Sigmoid colon (tissue), 7 donors: ENCODE measurements around the gene FANCD2OS. TPM values are rescaled to one million over a fixed set of nuclear protein-coding genes. Genes with fewer than 3 reads are reported as not detected.

Source experiments
- DNase-seq: peaks from one replicate; pipeline ENCODE4 v3.0.0-alpha.2; 2019
- H3K27ac ChIP-seq, 4 donors: fragments of 200-600 bp; sonication (generic); one replicate each; pipeline ENCODE4 v1.5.1; 2016 to 2019; ENCODE audit warnings: mild to moderate bottlenecking in 1 of 4
- H3K27me3 ChIP-seq, 3 donors: fragments of 200-600 bp; sonication (generic); one replicate each; pipeline ENCODE4 v1.5.1; 2019; ENCODE audit warnings: mild to moderate bottlenecking in 1 of 3
- H3K36me3 ChIP-seq, 4 donors: fragments of 200-600 bp; sonication (generic); one replicate each; pipeline ENCODE4 v1.5.1; 2016 to 2019
- H3K4me1 ChIP-seq, 4 donors: fragments of 200-600 bp; sonication (generic); one replicate each; pipeline ENCODE4 v1.5.1; 2017 to 2019
- H3K4me3 ChIP-seq, 4 donors: fragments of 200-600 bp; sonication (generic); one replicate each; pipeline ENCODE4 v1.5.1; 2017 to 2019; ENCODE audit warnings: mild to moderate bottlenecking in 2 of 4, moderate library complexity in 1 of 4
- H3K9me3 ChIP-seq, 4 donors: fragments of 200-600 bp in 3 of 4; sonication (generic) in 3 of 4; one replicate each; pipeline versions ENCODE4 v1.5.1 to v1.6.1; 2013 to 2019
- CTCF ChIP-seq, 4 experiments: fragments of 450-650 bp in 3 of 4; fragments of 200-600 bp in 1 of 4; IDR thresholded peaks; one replicate each; pipeline ENCODE4 v1.5.1; 2016 to 2019; ENCODE audit warnings: antibody characterized with exemption in 4 of 4, mild to moderate bottlenecking in 3 of 4, moderate library complexity in 2 of 4
- EP300 ChIP-seq, 4 donors: sonication (generic); formaldehyde crosslinking; IDR thresholded peaks; one replicate each; pipeline ENCODE4 v1.6.1; 2017; ENCODE audit warnings: antibody characterized with exemption in 4 of 4
- POLR2A ChIP-seq, 2 donors: fragments of 450-650 bp; IDR thresholded peaks; one replicate each; pipeline ENCODE4 v1.6.1; 2016; ENCODE audit warnings: antibody characterized with exemption in 2 of 2, mild to moderate bottlenecking in 2 of 2, moderate library complexity in 2 of 2
- POLR2AphosphoS5 ChIP-seq, 4 donors: sonication (generic); formaldehyde crosslinking; IDR thresholded peaks; one replicate each; pipeline ENCODE4 v1.6.1; 2017; ENCODE audit warnings: antibody characterized with exemption in 4 of 4
- WGBS, 2 donors: extraction: QIAGEN DNeasy Blood & Tissue Kit; methylation state at CpG; one replicate each; pipeline ENCODE4 v1.1.7; 2013; 5-methylcytosine and 5-hydroxymethylcytosine counted together
- intact Hi-C: fragments of 100-400 bp; cut with DNase I; formaldehyde crosslinking; loops from one replicate; pipeline ENCODE4 v1.15.1; 2023
- polyA plus RNA-seq, 3 donors: library from polyadenylated mRNA; stranded (reverse); fragments of 200-250 nt; gene quantifications; one replicate each; pipeline ENCODE4 v1.2.3, GENCODE V29; 2013
- total RNA-seq, 4 donors: library from RNA; depleted of rRNA; stranded (reverse); fragments of >200 nt; gene quantifications; one replicate each; pipeline ENCODE4 v1.1.0, GENCODE V29; 2016
- donor health status: healthy with polysubstance abuse.
- donor health status: Bipolar disorder and iron deficiency.
- donor health status: healthy.

Gene FANCD2OS
- total and polyA plus RNA-seq, 7 donors, result not detected

GRCh38 chr3:10149226-10149625 is 41.2 kb upstream of the FANCD2OS start:
- no peaks in the 10 kb centered on the region for H3K27me3 ChIP-seq
- 87 to 92% methylated on average over 8 of the region's 8 CpGs for WGBS, 2 donors
- peaks cover 0 to 21% (median 9%) of the 10 kb centered on the region in 4 donors for H3K4me1 ChIP-seq
- H3K9me3 ChIP-seq, result no peaks in the 10 kb centered on the region
- H3K4me3 ChIP-seq, result no peak overlapping the region
- H3K36me3 ChIP-seq, result peaks cover 15 to 76% (median 27%) of the 10 kb centered on the region in 4 donors
- TF ChIP-seq POLR2A (IDR thresholded peaks at IDR 0.05) (no peak), EP300 (IDR thresholded peaks at IDR 0.05) (no peak)
- H3K27ac ChIP-seq, result no peak overlapping the region
- intact Hi-C loops, result no loop called here
- DNase-seq, result no peak

DNA sequence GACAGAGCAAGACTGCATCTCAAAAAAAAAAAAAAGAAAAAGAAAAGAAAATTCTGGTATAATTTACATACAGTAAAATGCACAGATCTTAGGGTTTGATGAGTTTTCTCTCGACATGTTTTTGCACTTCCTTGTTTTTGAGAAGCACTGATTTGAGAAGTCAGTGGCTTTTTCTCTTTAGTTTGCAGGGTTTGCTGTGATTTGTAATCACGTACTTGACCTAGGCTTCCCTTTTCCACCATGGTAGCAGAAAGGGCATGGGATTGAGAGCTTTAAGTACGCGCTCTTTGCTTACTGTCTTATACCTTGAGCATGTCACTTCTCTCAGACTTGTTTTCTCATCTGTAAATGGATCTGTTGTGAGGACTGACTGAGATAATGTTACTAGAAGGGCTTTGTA is 37.6 kb upstream of the FANCD2OS start:
- Histone ChIP-seq H3K27me3 (no peaks in the 10 kb centered on the region), H3K27ac (no peak overlapping the region), H3K36me3 (peaks cover 12 to 42% (median 18%) of the 10 kb centered on the region in 4 donors), H3K9me3 (no peaks in the 10 kb centered on the region), H3K4me1 (peaks cover 0 to 41% (median 31%) of the 10 kb centered on the region in 4 donors), H3K4me3 (no peak overlapping the region)
- intact Hi-C loops, result no loop called here
- no peak for TF ChIP-seq EP300 (IDR thresholded peaks at IDR 0.05)
- TF ChIP-seq POLR2A (IDR thresholded peaks at IDR 0.05), result no peak
- TF ChIP-seq POLR2AphosphoS5 (IDR thresholded peaks at IDR 0.05), result no peak
- TF ChIP-seq CTCF (IDR thresholded peaks at IDR 0.05), result no peak
- 69 to 86% methylated on average over 4 of the region's 4 CpGs for WGBS, 2 donors
- DNase-seq, result no peak

GRCh38 chr3:10142707-10143560 is 34.9 kb upstream of the FANCD2OS start:
- DNase-seq, result no peak
- no peak for TF ChIP-seq EP300 (IDR thresholded peaks at IDR 0.05)
- intact Hi-C loops, result loop anchor here (2.0 to 5.0 kb wide), 2 partner anchors 22 to 211 kb away; partner anchors contain the start of genes CRELD1 and IRAK2
- no peaks in the 10 kb centered on the region for H3K27me3 ChIP-seq
- 72 to 78% methylated on average over 29 of the region's 29 CpGs for WGBS, 2 donors
- no peaks in the 10 kb centered on the region for H3K9me3 ChIP-seq
- H3K27ac ChIP-seq, result peak overlapping the region; percentile 92 to 95 (median 94)
- H3K4me3 ChIP-seq, result peak overlapping the region; percentile 53 to 77 (median 65)
- peaks cover 0 to 18% (median 0%) of the 10 kb centered on the region in 4 donors for H3K36me3 ChIP-seq
- peaks cover 0 to 41% (median 31%) of the 10 kb centered on the region in 4 donors for H3K4me1 ChIP-seq

- peak overlapping the region in 3 of 4 donors; percentile 53 to 77 (median 72) for H3K4me3 ChIP-seq
- H3K4me1 ChIP-seq, result peaks cover 0 to 40% (median 29%) of the 10 kb centered on the region in 4 donors
- 77 to 86% methylated on average over 23 of the region's 23 CpGs for WGBS, 2 donors
- DNase-seq, result no peak
- H3K27ac ChIP-seq, result peak overlapping the region; percentile 92 to 95 (median 94)
- intact Hi-C loops, result loop anchor here (2.0 to 5.0 kb wide), 2 partner anchors 108 to 209 kb away; partner anchors contain the start of genes CRELD1 and TATDN2
- no peaks in the 10 kb centered on the region for H3K27me3 ChIP-seq
- H3K36me3 ChIP-seq, result no peaks in the 10 kb centered on the region
- H3K9me3 ChIP-seq, result no peaks in the 10 kb centered on the region
- TF ChIP-seq POLR2A (IDR thresholded peaks at IDR 0.05) (no peak), CTCF (IDR thresholded peaks at IDR 0.05) (no peak), EP300 (IDR thresholded peaks at IDR 0.05) (no peak), POLR2AphosphoS5 (IDR thresholded peaks at IDR 0.05) (no peak)
Observed at GRCh38 chr3:10140996-10141546, 33.0 kb upstream of the FANCD2OS start.

GRCh38 chr3:10137178-10137577 is 29.1 kb upstream of the FANCD2OS start:
- intact Hi-C loops, result no loop called here
- Histone ChIP-seq H3K4me1 (peaks cover 0 to 4% (median 0%) of the 10 kb centered on the region in 4 donors), H3K36me3 (no peaks in the 10 kb centered on the region), H3K27me3 (no peaks in the 10 kb centered on the region), H3K9me3 (no peaks in the 10 kb centered on the region), H3K27ac (no peak overlapping the region), H3K4me3 (no peak overlapping the region)
- DNase-seq, result no peak
- 79 to 85% methylated on average over 4 of the region's 4 CpGs for WGBS, 2 donors
- no peak for TF ChIP-seq CTCF (IDR thresholded peaks at IDR 0.05)
- TF ChIP-seq POLR2A (IDR thresholded peaks at IDR 0.05), result no peak
- TF ChIP-seq POLR2AphosphoS5 (IDR thresholded peaks at IDR 0.05), result no peak
- no peak for TF ChIP-seq EP300 (IDR thresholded peaks at IDR 0.05)
